ENCODE data around the gene CARM1. TPM values are rescaled to one million over a fixed set of nuclear protein-coding genes. Genes with fewer than 3 reads are reported as not detected.
"Not testable (repeated sequence)": the region's sequence is repeated elsewhere in the genome, so short reads cannot be mapped to it uniquely, and the experiment has no call there.

The CARM1 gene
- 25.7 and 32.2 TPM in 2 replicates for total RNA-seq

DNA sequence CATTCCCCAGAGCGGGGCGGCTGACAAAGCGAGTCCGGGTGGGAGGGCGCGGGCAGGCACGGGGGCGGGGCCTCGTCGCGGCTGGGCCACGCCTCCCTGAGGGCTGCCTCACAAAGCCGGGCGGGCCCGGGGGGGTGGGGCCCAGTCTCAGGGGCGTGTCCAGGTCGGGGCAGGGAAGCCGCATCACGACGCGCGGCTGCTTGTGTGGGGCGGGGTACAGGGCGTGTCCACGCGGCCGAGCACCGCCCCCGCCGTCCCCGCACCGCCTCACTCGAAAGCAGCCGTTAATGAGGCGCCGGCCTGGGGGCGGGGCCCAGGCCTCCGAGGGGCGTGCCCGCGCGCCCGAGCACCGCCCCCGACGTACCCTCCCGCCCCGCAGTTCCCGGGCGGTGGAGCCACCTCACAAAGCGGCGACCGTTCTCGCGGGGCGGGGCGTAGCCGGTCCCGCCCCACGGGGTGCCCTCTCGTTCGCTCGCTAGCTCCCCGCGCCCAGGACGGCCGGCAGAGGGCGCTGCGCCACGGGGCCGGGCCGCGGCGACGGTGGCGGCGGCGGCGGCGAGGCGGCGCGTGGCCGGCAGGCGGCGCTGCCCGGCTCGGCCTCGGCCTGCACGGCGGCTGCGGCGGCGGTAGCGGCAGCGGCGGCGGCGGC lies at the start of gene CARM1:
CARM1 (plus strand) TSS at position 599 of the 649 bp plus-strand sequence. CDS start 150 bp downstream, outside the sequence.
- DNase-seq (ENCODE audit: low read depth, low spot score): peak; percentile 92

GRCh38 chr19:10823690-10824089 lies 47.7 kb upstream of the CARM1 start:
- DNase-seq (ENCODE audit: low read depth, low spot score): no peak

- DNase-seq (ENCODE audit: low read depth, low spot score): no peak
Observed at GRCh38 chr19:10826231-10826630, 45.1 kb upstream of the CARM1 start.

DNA sequence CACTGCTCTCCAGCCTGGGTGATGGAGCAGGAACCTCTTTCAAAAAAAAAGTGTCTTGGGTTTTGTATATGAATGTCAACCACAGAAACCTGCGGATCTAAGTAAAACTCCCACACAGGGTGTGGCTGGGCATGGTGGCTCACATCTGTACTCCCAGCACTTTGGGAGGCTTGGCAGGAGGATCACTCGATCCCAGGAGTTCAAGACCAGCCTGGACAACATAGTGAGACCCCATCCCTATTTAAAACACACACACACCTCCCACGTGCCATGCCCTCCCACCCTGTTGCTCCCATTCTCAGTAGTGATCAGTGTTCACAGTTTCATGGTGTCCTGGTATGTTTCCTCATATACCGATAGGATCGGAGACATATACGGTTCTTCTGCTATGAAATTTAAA lies 44.5 kb upstream of the CARM1 start:
- no peak for DNase-seq (ENCODE audit: low read depth, low spot score)

GRCh38 chr19:10828981-10829821 lies 42.2 kb upstream of the CARM1 start:
- no peak for DNase-seq (ENCODE audit: low read depth, low spot score)

- no peak for DNase-seq (ENCODE audit: low read depth, low spot score)
Observed at GRCh38 chr19:10829967-10830366, 41.4 kb upstream of the CARM1 start.

GRCh38 chr19:10830370-10830769 lies 41.0 kb upstream of the CARM1 start:
- DNase-seq (ENCODE audit: low read depth, low spot score): no peak

DNA sequence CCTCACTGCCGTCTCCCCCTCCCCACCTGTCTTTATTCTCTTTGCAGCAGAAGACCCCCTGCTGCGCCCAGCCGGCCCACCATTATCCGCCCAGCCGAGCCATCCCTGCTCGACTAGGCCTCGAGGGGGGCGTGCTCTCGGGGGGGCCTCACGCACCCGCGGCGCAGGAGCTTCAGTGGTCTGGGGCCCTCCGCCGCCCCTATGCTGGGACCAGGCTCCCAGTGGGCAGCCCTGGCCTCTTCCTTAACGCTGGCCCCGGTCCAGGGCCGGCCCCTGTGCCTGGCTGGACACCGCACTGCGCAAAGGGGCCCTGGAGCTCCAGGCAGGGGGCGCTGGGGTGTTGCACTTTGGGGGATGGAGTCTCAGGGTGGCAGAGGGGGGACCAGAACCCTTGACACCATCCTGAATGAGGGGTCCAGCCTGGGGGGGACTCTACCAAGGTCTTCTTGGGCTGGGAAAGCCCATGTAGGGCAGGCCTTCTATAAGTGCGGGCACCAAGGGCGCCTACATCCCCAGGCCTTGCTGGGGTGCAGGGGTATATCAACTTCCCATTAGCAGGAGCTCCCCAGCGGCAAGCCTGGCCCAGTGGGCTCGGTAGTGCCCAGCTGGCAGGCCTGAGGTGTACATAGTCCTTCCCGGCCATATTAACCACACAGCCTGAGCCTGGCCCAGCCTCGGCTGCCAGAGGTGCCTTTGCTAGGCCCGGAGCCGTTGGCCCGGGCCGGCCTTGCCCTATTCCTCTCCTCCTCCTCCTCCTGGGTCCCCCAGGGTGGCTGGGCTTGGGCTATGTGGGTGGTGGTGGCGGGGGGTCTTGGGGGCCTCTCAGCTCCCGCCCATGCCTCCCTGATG lies 40.2 kb upstream of the CARM1 start:
- no peak for DNase-seq (ENCODE audit: low read depth, low spot score)

GRCh38 chr19:10831987-10832938 lies 39.1 kb upstream of the CARM1 start:
- DNase-seq (ENCODE audit: low read depth, low spot score): no peak

DNA sequence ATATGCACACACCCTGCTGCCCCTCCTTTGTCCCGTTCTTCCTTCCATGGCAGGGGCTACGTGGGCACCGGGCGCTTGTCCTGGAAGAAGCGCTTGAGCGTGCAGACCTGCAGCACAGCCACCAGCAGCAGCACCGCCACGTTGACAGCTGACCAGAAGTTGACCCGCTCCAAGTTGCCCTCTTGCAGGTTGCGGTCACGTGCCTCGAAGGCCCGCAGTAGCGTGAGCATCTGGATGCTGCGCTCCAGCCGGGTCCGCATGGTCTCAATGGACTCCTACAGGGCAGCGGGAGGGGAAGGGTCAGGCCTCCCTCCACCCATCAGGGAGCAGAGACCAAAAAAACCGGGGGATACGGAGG lies 38.4 kb upstream of the CARM1 start:
- no peak for DNase-seq (ENCODE audit: low read depth, low spot score)

DNA sequence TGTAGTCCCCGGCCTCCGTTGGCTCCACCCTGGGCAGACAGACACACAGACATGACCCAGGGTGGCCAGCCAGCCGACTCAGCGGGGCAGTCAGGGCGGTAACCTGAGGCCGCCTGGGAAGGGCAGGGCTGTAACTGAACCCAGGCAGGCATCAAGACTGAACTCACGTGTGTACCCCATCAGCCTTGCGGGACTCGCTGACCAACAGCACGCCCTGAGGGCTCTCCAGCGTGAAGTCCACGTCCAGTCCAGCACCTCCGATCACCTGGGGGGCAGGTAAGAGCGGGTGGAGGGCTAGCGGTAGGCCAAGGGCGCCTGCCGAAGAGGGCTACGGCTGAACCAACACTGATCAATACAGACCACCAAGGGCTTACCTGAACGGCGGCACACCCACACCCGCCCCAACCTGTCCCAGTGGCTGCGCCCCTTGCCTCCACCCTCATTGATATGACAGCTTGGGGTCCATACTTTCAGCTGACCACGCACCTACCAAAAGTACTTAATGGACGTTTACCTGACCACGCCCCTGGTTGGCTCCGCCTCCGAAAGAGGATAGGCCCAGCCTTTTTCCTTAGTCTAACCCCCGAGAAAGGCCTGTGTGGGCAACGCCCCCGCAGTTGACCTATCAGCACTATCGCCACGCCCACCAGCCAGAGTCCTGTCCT lies 36.1 kb upstream of the CARM1 start:
- no peak for DNase-seq (ENCODE audit: low read depth, low spot score)

DNA sequence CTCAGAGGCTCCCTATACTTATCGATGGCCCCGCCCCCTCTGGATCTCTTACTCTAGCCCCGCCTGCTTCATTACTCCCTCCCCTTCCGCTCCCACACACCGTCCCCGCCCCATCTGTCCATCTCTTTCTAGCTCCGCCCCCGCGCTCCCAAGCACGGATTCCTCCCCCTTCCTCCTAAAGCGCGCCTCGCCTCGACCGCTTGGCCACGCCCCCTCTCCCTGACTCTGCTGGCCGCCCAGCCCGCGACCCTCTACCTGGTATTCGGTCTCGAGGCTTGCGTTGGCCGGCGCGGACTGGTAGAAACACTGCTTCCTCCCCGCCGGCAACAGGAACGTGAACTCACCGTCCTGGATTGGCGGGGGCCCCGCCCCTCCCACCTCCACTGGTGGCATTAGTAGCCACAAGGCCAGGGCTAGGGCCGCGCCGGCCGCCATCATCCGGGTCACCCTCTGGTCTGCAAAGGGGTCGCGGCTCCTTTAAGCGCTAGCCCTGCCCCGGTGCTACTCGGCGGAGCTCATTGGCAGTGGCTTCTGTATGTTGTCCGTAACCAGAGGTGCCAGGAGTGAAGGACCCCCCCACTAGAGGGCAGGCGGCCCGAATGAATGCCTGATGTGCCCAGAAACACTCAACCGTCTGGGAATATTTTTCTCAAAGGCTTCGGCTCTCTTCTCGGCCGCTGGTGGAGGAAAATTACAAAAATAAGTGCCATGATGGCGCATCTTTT lies 35.4 kb upstream of the CARM1 start, which contains the start of gene TMED1:
TMED1 (minus strand) TSS at position 459 of the 725 bp plus-strand sequence; CDS start at position 438, 21 bp downstream.
- DNase-seq (ENCODE audit: low read depth, low spot score): peak; percentile 99

DNA sequence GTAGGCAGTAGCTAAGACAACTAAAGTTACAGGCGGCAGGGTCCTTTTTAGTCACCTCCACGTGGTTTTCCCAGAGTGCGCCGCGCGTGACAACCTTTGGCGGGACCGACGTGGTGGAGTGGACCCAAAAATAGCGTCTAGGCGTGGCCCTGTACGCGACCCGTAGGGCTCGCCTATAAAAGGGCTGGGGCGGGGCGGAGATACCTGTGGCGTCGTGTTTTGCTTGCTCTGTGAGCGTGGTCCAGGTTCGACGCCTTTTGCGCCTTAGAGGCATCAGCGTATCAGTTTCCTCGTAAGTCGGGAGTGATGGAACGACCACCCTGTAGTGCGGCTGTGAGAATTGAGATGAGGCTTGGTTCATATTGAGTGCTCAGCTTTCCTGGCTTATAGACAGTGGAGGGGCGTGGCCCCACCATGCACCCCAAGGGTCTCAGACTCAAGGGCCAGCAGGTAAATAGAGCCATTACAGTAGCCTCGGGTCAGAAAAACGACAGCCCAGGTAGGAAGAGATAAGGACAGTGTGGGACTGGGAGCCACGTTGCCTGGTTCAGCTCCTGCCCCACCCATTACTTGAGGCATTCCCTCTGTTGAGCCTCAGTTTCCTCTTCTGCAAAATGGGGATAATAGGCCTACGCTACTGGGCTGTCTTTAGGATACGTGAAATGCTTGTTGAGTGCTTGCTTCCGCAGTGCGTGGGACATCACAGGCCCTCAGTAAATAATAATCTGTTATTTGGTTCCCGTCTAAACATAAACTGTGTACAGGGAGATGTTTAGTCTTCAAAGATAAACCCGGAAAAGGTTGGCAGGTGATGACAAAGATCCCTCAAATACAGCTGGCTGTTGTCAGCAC lies 34.6 kb upstream of the CARM1 start:
- DNase-seq (ENCODE audit: low read depth, low spot score): peak; percentile 29

DNA sequence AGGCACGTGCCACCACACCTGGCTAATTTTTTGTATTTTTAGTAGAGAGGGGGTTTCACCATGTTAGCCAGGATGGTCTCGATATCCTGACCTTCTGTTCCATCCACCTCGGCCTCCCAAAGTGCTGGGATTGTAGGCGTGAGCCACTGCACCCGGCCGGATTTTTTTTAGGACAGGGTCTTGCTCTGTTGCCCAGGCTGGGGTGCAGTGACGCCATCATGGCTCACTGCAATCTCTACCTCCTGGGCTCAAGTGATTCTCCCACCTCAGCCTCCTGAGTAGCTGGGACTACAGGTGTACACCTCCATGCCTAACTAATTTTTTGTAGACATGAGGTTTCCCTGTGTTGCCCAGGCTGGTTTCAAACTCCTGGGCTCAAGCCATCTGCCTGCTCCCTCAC lies 33.7 kb upstream of the CARM1 start:
- not testable (repeated sequence) for DNase-seq (ENCODE audit: low read depth, low spot score)

DNA sequence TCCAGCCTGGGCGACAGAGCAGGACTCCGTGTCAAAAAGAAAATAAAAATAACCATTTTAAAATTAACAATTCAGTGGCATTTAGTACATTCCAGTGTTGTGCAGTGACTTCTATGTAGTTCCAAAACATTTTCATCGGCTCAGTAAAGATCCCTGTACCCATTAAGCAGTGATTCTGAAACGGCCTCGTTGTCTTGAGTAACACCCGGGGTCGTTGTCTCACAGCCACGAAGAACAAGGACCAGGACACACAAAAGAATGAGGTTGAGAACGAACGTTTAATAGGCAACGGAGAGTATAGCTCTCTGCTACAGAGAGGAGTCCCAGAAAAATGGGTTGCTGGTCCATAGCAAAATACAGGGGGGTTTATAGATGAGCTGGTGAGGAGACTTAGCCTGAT lies 33.0 kb upstream of the CARM1 start:
- DNase-seq (ENCODE audit: low read depth, low spot score): no peak

GRCh38 chr19:10839114-10840050 lies 32.0 kb upstream of the CARM1 start:
- no peak for DNase-seq (ENCODE audit: low read depth, low spot score)

GRCh38 chr19:10842788-10843187 lies 28.6 kb upstream of the CARM1 start:
- no peak for DNase-seq (ENCODE audit: low read depth, low spot score)

Data from pulmonary artery endothelial cell (primary cell).